HepG2 (cell line): Measurements from ENCODE around the gene NGDN. TPM values are rescaled to one million over a fixed set of nuclear protein-coding genes. Genes with fewer than 3 reads are reported as not detected.

Source experiments
- BRCA1 ChIP-seq: sonication (generic); formaldehyde crosslinking; IDR thresholded peaks from 2 replicates; pipeline ENCODE4 v1.4.0; 2020; ENCODE audit warnings: missing genetic modification reagents
- FOXK1 ChIP-seq: sonication (generic); formaldehyde crosslinking; IDR thresholded peaks from 2 replicates; pipeline ENCODE4 v1.4.0; 2020; ENCODE audit warnings: low read depth, missing genetic modification reagents, borderline replicate concordance
- HDAC6 ChIP-seq: fragments of 200-600 bp; sonication (generic); IDR thresholded peaks from 2 replicates; pipeline ENCODE4 v1.7.0; 2017; ENCODE audit warnings: mild to moderate bottlenecking, antibody characterized with exemption, low read length, low read depth
- HHEX ChIP-seq: IDR thresholded peaks from 2 replicates; pipeline ENCODE4 v1.6.1; 2016; ENCODE audit warnings: control low read depth
- MAF1 ChIP-seq: sonication (generic); formaldehyde crosslinking; IDR thresholded peaks from 2 replicates; pipeline ENCODE4 v1.5.0; 2020; ENCODE audit warnings: missing genetic modification reagents, borderline replicate concordance
- SALL2 ChIP-seq: sonication (generic); formaldehyde crosslinking; IDR thresholded peaks from 2 replicates; pipeline ENCODE4 v1.8.1; 2023; ENCODE audit warnings: mild to moderate bottlenecking, missing genetic modification reagents, inconsistent platforms
- ZNF292 ChIP-seq: sonication (generic); formaldehyde crosslinking; IDR thresholded peaks from 2 replicates; pipeline ENCODE4 v1.8.1; 2022; ENCODE audit warnings: mild to moderate bottlenecking, low read depth, missing genetic modification reagents, borderline replicate concordance
- ZSCAN29 ChIP-seq: sonication (generic); formaldehyde crosslinking; conservative IDR thresholded peaks from 2 replicates; pipeline ENCODE4 v1.4.0; 2020; ENCODE audit warnings: mild to moderate bottlenecking, missing genetic modification reagents
- polyA plus RNA-seq, 8 experiments: library from polyadenylated mRNA; depleted of rRNA in 3 of 8; stranded (reverse) in 7 of 8; unstranded in 1 of 8; fragments of >200 nt; fragmentation: Illumina TruSeq in 4 of 8; extraction: Trizol in 4 of 8; gene quantifications; 2 replicates each; pipeline versions ENCODE4 v1.2.1 to v1.2.3, GENCODE V29; 2011 to 2016; ENCODE audit warnings: low read depth in 4 of 8, missing spikeins in 1 of 8, mixed read lengths in 1 of 8; ENCODE audit not compliant: insufficient read depth in 1 of 8
- total RNA-seq, 5 experiments: library from RNA; depleted of rRNA; stranded (reverse); fragments of >200 nt; fragmentation: Illumina TruSeq; extraction: Trizol; gene quantifications; 2 replicates each; pipeline ENCODE4 v1.2.3, GENCODE V29; 2016; ENCODE audit warnings: low read depth in 1 of 5
- TF ChIP-seq, protein P1 (sequence below): IDR thresholded peaks from 2 replicates; pipeline ENCODE4 v1.6.1; 2012; ENCODE audit warnings: low read length, improper control_type of control experiment
- TF ChIP-seq, protein P2 (sequence below): sonication (generic); formaldehyde crosslinking; IDR thresholded peaks from 2 replicates; pipeline ENCODE4 v1.4.0; 2020; ENCODE audit warnings: mild to moderate bottlenecking, missing genetic modification reagents

NGDN gene
- total and polyA plus RNA-seq, 2 of the 13 experiments (the other 11 are each of a cell fraction or from before 2014, with no cell fraction given): 154 to 216 TPM

DNA sequence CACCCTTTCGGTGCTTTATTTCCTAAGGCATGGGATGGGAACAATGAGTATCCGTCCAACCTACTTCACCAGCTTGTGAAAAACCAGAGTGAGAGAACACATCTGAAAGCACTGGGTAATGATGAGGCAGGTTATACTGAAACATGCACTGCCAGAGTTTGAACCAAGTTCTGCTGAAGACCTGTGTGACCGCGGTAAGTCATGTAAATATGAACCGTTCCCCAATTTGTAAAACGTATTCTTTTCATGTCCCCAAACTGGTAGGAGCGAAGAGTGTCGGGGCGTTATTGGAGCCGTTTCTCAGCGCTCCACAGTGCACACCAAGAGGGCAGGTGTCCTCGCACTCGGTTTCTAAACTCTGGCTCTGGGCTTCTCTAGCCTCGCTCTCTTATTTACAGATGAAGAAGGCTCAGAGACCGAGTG, 788 bp upstream of the NGDN start (continued):
- TF ChIP-seq MAF1 (no peak), ZSCAN29 (CRISPR knock-in tag) (no peak), HDAC6 (no peak), FOXK1 (CRISPR knock-in tag) (no peak), BRCA1 (CRISPR knock-in tag) (0 out of 2 replicates have a peak, but pooled peaks have one; percentile 4), HHEX (CRISPR knock-in tag) (no peak), ZNF292 (CRISPR knock-in tag) (no peak), SALL2 (CRISPR knock-in tag) (0 out of 2 replicates have a peak, but pooled peaks have one; percentile 26)
- TF ChIP-seq, protein P1, sequence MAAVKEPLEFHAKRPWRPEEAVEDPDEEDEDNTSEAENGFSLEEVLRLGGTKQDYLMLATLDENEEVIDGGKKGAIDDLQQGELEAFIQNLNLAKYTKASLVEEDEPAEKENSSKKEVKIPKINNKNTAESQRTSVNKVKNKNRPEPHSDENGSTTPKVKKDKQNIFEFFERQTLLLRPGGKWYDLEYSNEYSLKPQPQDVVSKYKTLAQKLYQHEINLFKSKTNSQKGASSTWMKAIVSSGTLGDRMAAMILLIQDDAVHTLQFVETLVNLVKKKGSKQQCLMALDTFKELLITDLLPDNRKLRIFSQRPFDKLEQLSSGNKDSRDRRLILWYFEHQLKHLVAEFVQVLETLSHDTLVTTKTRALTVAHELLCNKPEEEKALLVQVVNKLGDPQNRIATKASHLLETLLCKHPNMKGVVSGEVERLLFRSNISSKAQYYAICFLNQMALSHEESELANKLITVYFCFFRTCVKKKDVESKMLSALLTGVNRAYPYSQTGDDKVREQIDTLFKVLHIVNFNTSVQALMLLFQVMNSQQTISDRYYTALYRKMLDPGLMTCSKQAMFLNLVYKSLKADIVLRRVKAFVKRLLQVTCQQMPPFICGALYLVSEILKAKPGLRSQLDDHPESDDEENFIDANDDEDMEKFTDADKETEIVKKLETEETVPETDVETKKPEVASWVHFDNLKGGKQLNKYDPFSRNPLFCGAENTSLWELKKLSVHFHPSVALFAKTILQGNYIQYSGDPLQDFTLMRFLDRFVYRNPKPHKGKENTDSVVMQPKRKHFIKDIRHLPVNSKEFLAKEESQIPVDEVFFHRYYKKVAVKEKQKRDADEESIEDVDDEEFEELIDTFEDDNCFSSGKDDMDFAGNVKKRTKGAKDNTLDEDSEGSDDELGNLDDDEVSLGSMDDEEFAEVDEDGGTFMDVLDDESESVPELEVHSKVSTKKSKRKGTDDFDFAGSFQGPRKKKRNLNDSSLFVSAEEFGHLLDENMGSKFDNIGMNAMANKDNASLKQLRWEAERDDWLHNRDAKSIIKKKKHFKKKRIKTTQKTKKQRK: no peak
- TF ChIP-seq, protein P2, sequence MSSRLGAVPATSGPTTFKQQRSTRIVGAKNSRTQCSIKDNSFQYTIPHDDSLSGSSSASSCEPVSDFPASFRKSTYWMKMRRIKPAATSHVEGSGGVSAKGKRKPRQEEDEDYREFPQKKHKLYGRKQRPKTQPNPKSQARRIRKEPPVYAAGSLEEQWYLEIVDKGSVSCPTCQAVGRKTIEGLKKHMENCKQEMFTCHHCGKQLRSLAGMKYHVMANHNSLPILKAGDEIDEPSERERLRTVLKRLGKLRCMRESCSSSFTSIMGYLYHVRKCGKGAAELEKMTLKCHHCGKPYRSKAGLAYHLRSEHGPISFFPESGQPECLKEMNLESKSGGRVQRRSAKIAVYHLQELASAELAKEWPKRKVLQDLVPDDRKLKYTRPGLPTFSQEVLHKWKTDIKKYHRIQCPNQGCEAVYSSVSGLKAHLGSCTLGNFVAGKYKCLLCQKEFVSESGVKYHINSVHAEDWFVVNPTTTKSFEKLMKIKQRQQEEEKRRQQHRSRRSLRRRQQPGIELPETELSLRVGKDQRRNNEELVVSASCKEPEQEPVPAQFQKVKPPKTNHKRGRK (CRISPR knock-in tag): peak; percentile 61; the same call in 1 of the 2 replicates
